Panc1 (cell line): Measurements from ENCODE around the gene ADGRD1. TPM values are rescaled to one million over a fixed set of nuclear protein-coding genes. Genes with fewer than 3 reads are reported as not detected.

ENCODE experiments used
- ATAC-seq: fragments of 200-7000 bp; cut with Tn5 transposase; 2 replicates; pipeline ENCODE4 v1.9.1; 2020; ENCODE audit warnings: mild to moderate bottlenecking, moderate library complexity
- BruUV-seq: library from RNA; stranded (reverse); fragments of 400-500 nt; replicated peaks from 2 replicates; lab custom pipeline; 2021; lab: Mats Ljungman, UMichigan
- CTCF ChIA-PET: fragments of 300-600 bp; sonication (Branson Sonifier 250); formaldehyde crosslinking; loops from one replicate; lab custom pipeline; 2022; ENCODE audit warnings: antibody characterized with exemption; lab: Charles Lee
- POLR2A ChIA-PET: fragments of 300-600 bp; sonication (Branson Sonifier 250); formaldehyde crosslinking; loops from one replicate; lab custom pipeline; 2022; ENCODE audit warnings: antibody characterized with exemption; lab: Charles Lee
- DNase-seq: peaks from one replicate; pipeline ENCODE4 v3.0.0-alpha.2; 2010; ENCODE audit warnings: low read depth, low spot score
- H3K27ac ChIP-seq: 2 replicates; pipeline ENCODE4 v1.5.1; 2011; ENCODE audit warnings: mild to moderate bottlenecking, low read length, inconsistent platforms
- H3K27me3 ChIP-seq: fragments of 200-500 bp; sonication (Bioruptor generic); 2 replicates; pipeline ENCODE4 v1.6.0; 2014; ENCODE audit warnings: low read length, inconsistent platforms; ENCODE audit not compliant: control insufficient read depth, insufficient read depth
- H3K36me3 ChIP-seq: fragments of 200-500 bp; sonication (Bioruptor generic); 2 replicates; pipeline ENCODE4 v1.5.1; 2014; ENCODE audit warnings: inconsistent platforms, mild to moderate bottlenecking, low read length, moderate library complexity; ENCODE audit not compliant: control insufficient read depth, insufficient read depth
- H3K4me1 ChIP-seq: 2 replicates; pipeline ENCODE4 v1.5.1; 2011; ENCODE audit warnings: inconsistent platforms, mild to moderate bottlenecking, low read length, moderate library complexity; ENCODE audit not compliant: control insufficient read depth, insufficient read depth
- H3K4me3 ChIP-seq, 2 experiments: 2 replicates each; pipeline ENCODE4 v1.5.1; 2011 to 2012; ENCODE audit warnings: low read depth in 2 of 2, low read length in 2 of 2, mild to moderate bottlenecking in 2 of 2, inconsistent platforms in 1 of 2, moderate library complexity in 1 of 2
- H3K9me3 ChIP-seq: fragments of 200-500 bp; sonication (Bioruptor generic); 2 replicates; pipeline ENCODE4 v1.5.1; 2014; ENCODE audit warnings: low read depth, mild to moderate bottlenecking, inconsistent platforms, low read length, moderate library complexity; ENCODE audit not compliant: control insufficient read depth, insufficient read depth
- POLR2AphosphoS5 ChIP-seq: IDR thresholded peaks from 2 replicates; pipeline ENCODE4 v1.6.1; 2012; ENCODE audit warnings: mild to moderate bottlenecking, low read depth, low read length, moderate library complexity
- SIN3A ChIP-seq: IDR thresholded peaks from 2 replicates; pipeline ENCODE4 v1.6.1; 2012; ENCODE audit warnings: low read depth, mild to moderate bottlenecking, low read length, moderate library complexity, borderline replicate concordance; ENCODE audit not compliant: insufficient read depth
- TCF7L2 ChIP-seq: IDR thresholded peaks from 2 replicates; pipeline ENCODE4 v1.6.1; 2011; ENCODE audit warnings: mild to moderate bottlenecking, low read depth, low read length, inconsistent platforms
- in situ Hi-C: cut with HindIII; loops from 2 replicates; pipeline ENCODE4 v1.10.0; 2016; ENCODE audit warnings: low sequenced_read_pairs, low pct_unique_long_range_greater_than_20kb
- intact Hi-C: fragments of 100-400 bp; cut with micrococcal nuclease; formaldehyde crosslinking; loops from one replicate; pipeline ENCODE4 v1.10.0; 2022; ENCODE audit not compliant: unreplicated experiment
- total RNA-seq: library from RNA; stranded (reverse); gene quantifications from one replicate; pipeline ENCODE4 v1.2.1, GENCODE V29; 2021; ENCODE audit not compliant: unreplicated experiment
- TF ChIP-seq, protein P1 (sequence below): fragments of 450-650 bp; IDR thresholded peaks from 2 replicates; pipeline ENCODE4 v1.5.1; 2017; ENCODE audit warnings: mild to moderate bottlenecking
- TF ChIP-seq, protein P2 (sequence below), 2 experiments: IDR thresholded peaks; 2 replicates each; pipeline ENCODE4 v1.6.1; 2011 to 2012; ENCODE audit warnings: low read depth in 2 of 2, control low read depth in 1 of 2, low read length in 1 of 2, mild to moderate bottlenecking in 1 of 2, moderate library complexity in 1 of 2; ENCODE audit not compliant: insufficient read depth in 1 of 2

ADGRD1 gene
- total RNA-seq, 1 experiment from 2014 or later: 0.21 TPM

DNA sequence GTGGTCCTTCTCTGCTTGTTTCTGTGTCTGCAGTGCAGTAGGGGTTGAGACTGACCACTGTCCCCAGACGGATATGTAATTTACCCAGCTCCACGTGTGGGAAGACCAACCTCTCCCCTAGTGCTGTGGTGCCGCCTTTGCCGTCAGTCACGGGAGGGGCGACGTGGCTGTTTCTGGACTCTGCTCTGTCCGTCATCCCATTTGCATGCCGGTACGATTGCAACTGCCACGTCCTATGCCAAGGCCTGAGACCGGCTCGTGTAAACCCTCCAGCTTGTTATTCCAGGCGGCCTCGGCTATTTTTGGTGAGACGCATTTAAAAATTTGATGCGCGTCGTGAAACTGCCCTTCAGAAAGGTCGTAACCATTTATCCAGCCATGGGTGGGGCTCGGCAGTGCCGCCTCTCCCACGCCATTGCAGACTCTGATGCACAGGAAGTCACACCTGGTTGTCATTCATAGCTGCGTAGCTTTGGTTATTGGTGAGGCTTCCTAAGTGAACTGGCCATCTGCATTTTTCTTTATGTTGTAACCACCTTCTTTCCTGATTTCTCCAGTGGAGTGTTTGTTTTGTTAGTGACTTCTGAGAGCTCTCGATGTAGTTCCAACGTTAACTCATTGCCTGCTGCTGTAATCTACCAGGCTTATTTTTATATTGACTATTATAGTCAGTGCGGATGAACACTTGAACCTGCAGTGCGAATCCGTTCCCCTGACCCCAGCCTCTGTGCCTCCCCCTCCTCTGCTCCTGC, 75.1 kb downstream of the ADGRD1 start:
- H3K4me3 ChIP-seq: no peak overlapping the region
- ATAC-seq: no peak
- DNase-seq: no peak
- no peaks in the 10 kb centered on the region for H3K27me3 ChIP-seq
- TF ChIP-seq, protein P1, sequence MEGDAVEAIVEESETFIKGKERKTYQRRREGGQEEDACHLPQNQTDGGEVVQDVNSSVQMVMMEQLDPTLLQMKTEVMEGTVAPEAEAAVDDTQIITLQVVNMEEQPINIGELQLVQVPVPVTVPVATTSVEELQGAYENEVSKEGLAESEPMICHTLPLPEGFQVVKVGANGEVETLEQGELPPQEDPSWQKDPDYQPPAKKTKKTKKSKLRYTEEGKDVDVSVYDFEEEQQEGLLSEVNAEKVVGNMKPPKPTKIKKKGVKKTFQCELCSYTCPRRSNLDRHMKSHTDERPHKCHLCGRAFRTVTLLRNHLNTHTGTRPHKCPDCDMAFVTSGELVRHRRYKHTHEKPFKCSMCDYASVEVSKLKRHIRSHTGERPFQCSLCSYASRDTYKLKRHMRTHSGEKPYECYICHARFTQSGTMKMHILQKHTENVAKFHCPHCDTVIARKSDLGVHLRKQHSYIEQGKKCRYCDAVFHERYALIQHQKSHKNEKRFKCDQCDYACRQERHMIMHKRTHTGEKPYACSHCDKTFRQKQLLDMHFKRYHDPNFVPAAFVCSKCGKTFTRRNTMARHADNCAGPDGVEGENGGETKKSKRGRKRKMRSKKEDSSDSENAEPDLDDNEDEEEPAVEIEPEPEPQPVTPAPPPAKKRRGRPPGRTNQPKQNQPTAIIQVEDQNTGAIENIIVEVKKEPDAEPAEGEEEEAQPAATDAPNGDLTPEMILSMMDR: no peak
- TF ChIP-seq TCF7L2: no peak
- BruUV-seq: no TSS peak
- no peaks in the 10 kb centered on the region for H3K4me1 ChIP-seq
- no peaks in the 10 kb centered on the region for H3K9me3 ChIP-seq
- ChIA-PET POLR2A (no interaction called here), CTCF (no interaction called here)
- intact Hi-C loops (no loop called here), in situ Hi-C loops (no loop called here)
- no peaks in the 10 kb centered on the region for H3K36me3 ChIP-seq
- H3K27ac ChIP-seq: no peak overlapping the region

DNA sequence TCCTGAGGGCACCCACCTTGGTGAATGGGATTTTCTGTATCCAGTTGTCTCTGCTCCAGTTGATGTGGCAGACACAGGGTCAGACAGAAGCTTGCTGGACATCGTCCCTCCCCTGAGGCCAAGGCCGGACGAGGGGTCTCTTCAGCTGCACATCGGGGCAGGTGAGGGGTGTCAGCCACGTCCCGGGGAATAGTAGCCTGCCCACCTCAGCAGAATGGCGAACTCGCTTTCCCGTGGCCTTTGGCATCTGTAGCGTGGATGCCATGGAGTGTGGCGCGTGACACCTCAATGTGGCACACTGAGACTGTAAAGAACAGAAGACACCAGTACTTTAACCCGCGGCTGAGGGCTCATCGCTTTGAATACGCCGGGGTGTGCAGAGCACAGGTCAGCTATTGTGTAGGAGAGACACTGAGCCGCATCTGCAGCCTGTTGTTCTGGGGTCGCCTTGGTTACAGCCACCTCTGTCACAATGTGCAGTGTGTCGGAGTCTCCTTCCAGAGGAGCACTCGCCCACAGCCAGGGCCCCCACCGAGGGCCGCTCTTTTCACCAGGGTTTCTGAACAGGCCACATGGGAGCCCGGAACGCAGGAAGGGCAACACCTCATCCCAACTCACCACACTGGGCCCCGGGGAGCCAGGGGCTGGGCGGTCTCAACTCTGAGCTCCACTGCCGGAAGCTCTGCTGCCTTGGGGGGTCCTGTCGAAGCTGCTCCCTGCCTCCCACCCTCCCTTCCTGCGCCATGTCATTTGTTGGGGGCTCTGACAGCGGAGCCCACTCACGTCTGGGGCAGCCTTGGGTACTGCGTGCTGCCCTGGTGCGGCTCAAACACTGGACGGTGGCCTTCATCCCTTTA, 77.0 kb downstream of the ADGRD1 start:
- Histone ChIP-seq H3K9me3 (no peaks in the 10 kb centered on the region), H3K36me3 (no peaks in the 10 kb centered on the region), H3K4me3 (no peak overlapping the region), H3K27ac (no peak overlapping the region), H3K27me3 (no peaks in the 10 kb centered on the region), H3K4me1 (no peaks in the 10 kb centered on the region)
- ChIA-PET POLR2A (no interaction called here), CTCF (no interaction called here)
- no peak for TF ChIP-seq TCF7L2
- TF ChIP-seq, protein P2, sequence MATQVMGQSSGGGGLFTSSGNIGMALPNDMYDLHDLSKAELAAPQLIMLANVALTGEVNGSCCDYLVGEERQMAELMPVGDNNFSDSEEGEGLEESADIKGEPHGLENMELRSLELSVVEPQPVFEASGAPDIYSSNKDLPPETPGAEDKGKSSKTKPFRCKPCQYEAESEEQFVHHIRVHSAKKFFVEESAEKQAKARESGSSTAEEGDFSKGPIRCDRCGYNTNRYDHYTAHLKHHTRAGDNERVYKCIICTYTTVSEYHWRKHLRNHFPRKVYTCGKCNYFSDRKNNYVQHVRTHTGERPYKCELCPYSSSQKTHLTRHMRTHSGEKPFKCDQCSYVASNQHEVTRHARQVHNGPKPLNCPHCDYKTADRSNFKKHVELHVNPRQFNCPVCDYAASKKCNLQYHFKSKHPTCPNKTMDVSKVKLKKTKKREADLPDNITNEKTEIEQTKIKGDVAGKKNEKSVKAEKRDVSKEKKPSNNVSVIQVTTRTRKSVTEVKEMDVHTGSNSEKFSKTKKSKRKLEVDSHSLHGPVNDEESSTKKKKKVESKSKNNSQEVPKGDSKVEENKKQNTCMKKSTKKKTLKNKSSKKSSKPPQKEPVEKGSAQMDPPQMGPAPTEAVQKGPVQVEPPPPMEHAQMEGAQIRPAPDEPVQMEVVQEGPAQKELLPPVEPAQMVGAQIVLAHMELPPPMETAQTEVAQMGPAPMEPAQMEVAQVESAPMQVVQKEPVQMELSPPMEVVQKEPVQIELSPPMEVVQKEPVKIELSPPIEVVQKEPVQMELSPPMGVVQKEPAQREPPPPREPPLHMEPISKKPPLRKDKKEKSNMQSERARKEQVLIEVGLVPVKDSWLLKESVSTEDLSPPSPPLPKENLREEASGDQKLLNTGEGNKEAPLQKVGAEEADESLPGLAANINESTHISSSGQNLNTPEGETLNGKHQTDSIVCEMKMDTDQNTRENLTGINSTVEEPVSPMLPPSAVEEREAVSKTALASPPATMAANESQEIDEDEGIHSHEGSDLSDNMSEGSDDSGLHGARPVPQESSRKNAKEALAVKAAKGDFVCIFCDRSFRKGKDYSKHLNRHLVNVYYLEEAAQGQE (IDR thresholded peaks at IDR 0.05; ENCODE audit: insufficient read depth in 1 of 2, low read depth in 2 of 2, low read length in 1 of 2): no peak
- no peak for TF ChIP-seq SIN3A
- TF ChIP-seq POLR2AphosphoS5: no peak
- TF ChIP-seq, protein P1: no peak
- intact Hi-C loops (no loop called here), in situ Hi-C loops (no loop called here)
- BruUV-seq: no TSS peak
- no peak for ATAC-seq
- no peak for DNase-seq
